HG03280 (cell line): ENCODE results near the gene TSHB.

ENCODE experiments used
- ATAC-seq: cut with Tn5 transposase; IDR thresholded peaks from one replicate; pipeline ENCODE4 v1.9.1; 2021; ENCODE audit warnings: mild to moderate bottlenecking, moderate library complexity; ENCODE audit not compliant: unreplicated experiment

TSHB gene

DNA sequence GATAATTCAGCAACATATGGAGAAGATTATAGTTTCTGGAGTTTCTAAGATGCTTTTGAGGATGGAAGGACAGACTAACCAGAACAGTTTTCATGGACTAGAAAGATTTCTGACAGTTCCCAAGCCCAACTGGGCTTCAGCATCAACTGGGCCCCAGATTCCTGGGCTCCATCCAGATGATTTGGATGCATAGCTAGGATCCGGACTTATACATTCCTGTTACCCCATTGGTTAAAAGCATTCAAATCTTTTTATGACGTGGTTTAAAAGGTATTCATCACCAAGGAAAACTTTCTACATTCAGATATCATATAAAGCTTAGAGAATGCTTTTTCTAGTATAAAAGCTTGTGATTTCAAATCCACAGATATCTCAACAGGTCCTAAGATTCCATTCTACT, 29.7 kb downstream of the TSHB start:
- no peak for ATAC-seq

DNA sequence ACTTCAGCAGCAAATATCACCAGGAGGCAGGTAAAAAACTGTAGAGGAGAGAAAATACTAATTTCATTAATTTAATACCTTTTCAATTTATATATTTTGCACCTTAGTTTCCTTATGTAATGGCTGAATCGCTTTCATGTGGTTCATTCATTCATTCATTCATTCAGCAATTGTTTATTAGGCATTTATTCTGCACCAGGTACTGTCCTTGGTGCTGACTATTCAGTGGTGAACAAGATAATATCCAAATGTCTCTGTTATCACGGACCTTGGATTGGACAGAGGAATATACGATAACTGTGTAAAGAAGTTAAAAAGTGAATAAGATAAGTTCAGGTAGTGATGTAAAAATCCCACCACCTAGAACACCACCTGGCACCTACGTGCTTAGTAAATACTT, 30.9 kb downstream of the TSHB start:
- no peak for ATAC-seq

DNA sequence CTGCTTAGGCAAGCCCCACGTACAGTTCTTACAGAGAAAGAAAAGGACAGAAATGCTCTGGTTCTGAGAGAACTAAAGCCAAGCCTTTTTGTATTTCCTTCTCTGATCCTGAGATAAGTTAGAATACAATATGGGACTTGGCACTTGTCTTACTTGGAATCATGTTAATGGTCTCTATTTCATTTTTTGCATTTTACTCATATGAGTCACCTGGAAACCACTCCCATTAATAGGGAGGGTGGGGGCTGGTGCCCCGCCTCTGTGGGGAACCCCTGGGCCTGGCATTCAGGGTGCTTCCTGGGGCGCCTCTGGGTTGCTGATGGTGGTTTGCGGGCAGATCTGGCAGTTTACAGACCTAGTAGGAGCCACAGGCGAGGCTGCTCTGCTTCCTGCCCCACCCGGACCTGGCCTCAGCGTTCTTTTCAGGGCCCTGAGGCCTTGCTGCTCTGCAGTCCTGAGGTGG, 32.9 kb downstream of the TSHB start:
- no peak for ATAC-seq

DNA sequence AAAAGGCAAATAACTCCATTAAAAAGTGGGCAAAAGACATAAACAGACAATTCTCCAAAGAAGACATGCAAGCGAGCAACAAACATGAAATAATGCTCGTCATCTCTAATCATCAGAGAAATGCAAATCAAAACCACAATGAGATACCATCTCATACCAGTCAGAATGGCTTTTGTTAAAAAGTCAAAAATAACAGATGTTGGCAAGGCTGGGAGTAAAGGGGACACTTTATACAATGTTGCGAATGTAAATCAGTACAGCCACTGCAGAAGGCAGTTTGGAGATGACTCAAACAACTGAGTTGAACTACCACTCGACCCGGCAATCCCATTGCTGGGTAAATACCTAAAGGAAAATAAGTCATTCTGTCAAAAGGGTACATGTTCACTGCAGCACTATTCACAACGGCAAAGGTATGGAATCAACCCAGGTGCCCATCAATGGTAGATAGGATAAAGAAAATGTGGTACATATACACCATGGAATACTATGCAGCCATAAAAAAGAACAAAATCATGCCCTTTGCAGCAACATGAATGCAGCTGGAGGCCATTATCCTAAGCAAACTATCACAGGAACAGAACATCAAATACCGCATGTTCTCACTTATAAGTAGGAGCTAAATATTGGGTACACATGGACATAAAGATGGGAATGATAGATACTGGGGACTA, 33.7 kb downstream of the TSHB start:
- ATAC-seq, result no peak

DNA sequence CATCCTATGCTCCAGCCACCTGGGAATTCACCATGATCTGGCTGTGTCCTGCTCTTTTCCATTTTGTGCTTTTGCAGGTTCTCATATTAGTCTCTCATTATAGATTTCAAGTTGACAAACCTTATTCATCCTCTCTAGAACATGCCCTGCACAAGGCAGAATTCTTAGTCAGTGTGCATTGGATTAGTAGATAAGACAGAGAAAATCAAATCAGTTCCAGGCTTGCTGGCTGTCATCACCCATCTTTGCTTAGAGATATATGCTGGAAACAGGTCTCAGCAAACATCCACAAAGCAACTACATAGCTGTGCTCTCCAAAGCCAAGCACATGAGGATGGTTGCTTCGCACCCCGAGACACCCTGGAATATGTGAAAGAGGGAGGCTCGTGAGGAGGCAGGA, 34.8 kb downstream of the TSHB start:
- no peak for ATAC-seq

DNA sequence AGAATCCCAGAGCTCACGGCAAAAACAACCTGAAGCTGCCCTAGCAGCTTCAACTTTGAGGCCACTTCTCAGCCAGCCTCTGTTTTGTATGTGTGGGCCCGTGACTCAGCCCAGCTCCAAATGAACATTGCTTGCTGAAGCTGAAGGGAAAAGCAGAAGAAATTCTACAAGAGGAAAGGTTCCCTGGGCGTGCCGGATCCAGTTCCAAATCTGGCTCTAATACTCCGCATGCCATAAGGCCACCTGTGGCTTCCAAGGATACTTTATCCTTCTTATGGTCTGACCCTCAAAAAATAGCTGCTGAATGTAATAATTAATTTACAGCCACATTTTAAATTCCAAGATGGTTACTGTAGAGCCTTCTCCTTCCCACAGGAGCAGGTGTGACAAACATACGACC, 35.4 kb downstream of the TSHB start:
- ATAC-seq, result no peak

DNA sequence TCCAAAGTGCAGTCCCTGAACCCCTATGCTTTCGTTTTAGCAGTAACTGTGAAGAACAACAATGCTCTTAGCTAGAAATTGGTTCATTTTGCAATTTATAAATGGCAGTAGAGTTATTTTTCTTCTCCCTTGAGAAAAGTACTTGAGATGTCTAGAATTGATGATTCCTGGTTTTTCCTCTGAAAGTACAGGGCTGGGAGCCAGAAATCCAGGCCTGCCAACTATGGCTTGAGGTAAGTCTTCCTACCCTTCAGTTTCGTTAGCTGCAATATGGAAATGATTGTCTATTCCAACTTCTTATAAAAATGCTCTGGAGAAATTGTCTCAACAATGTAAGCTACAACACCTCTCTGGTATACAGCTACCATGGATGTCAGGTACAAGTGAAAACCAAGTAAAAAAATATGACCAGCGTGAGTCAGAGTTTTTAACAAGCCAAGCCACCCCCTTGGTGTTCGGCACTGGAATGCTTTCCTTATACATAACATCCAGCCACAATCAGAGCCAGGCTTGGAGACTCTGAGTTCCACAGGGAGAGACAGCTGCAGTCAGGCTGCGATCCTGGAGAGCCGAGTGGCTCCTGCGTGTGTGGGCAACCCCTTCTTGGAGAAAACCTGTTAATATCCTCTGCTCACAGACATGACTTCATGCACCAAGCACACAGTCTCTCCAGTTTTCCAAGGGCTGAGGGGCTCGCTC, 37.7 kb downstream of the TSHB start:
- no peak for ATAC-seq

DNA sequence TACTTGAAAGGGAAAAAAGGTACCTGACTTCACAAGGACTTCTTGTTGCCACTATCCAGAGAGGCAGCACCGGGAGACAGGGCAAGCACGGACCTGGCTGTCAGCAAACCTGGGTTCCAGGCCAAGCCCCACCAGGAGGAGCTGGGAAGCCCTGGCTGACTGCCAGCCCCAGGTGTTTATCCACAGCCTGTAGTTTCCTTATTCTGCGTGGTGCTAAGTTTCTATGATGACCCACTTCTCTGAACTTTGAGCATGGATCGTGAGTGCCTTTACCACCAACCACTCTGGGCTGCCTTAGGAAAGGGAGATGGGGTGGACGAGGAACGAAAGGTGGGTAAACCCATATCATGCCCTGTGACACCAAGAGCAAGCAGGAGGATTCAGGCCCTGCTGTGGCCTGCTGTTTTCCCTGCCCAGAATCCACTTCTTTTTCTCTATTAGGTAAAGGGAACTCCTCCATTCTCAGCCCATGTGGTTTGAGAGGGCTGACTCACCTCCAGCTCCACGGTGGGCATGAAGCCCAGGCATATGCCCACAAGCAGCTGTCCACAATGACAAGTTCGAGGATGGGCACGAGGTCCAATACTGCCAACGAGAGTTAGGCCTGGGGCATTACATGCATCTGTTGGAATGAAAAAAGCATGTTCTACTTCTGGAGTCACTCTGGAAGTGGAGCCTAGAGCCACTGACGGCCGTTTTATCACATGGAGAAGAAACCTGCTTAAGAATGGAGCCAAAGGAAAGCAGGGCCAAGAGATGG, 39.4 kb downstream of the TSHB start:
- no peak for ATAC-seq

DNA sequence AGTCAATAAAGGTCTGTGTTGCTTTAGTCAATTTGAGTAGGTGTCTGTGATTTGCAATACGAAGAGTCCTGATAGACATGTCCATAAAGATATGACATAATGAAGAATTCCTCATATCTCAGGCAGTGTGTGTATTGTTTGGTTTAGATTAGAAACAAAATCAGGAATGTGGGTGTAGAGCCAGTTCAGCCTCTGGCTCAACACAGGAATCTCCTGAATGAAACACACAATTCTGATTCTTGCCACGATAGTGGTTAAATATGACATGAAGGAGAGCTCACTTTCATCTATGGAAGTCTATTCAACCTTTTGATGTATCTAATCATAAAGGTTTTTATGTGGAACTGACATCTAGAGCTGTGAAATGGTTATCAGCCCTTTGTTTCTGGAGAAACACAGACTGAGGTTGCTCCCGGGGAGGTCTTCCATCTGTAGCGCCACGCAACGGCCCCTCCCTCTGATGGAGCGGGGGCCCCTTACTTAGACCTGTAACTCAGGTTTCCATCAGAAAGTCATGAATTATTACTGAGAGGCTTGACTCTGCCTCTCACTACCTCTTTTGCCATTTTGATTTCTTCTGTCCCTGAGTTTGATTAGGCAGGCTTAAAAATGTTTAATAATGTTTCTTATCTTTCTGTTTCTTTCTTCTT, 40.2 kb downstream of the TSHB start:
- no peak for ATAC-seq

DNA sequence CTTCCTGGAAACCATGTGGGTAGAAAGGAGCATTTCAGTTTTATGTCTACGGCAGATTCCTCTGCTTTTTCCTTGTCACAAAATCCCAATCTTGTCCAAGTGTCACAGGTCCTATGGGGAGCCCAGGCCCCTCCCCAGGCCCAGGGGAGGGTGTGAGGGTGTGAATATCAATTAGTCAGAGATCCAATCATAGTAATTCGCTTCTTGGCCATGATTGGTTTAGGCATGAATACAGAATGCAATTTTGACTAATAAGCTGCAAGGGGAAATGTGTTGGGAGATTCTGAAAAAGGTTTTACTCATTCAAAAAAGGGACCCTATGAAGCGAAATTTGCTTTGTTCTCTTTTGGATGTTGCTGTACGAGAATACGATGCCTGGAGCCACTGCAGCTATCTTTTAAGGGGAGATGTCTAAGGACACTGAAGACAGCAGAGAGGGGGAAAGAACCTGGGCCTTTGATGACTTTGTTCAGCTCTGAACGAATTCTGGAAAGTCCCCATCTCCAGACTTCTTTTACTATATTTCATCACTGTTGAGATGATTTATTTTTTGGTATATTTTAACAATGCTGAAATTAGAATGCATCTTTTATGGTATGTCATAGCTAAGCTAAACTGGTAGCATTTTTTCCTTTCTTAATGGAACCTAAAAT, 41.5 kb downstream of the TSHB start:
- no peak for ATAC-seq

DNA sequence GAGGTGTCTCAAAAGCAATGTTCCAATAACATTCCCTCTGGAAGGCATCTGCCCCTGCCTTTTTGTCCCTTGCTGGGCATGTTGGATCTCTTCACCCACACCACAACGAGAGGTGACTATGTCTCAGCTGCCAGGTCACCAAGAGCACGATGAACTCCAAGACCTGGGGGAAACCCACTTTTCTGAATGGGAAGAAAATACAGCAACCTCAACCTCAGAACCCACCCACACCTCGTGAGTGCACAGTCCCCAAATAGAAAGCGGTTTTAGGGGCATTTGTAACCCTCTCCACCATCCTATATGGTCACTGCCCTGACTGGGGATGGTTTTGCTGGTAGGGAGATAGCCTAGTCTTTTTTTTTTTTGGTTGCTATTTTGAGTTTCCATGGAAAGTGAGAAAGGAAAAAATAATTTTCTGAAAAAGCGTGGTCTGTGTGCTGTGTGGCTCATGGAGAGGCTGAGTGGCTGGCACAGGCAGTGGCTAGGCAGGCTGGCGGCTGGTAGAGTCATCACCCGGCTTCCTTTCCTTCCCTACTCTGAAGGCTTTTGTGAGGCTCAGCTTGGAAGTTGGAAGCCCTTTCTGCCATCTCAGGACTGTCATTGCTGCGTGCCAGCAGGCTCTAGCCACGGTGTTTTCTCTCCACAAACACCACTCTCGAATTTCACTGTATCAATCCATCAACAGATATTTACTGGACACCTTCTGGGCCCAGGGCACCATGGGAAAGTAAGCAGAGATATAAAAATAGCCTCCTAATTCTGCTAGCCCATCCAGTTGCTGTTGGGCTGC, 43.9 kb downstream of the TSHB start:
- ATAC-seq, result no peak

DNA sequence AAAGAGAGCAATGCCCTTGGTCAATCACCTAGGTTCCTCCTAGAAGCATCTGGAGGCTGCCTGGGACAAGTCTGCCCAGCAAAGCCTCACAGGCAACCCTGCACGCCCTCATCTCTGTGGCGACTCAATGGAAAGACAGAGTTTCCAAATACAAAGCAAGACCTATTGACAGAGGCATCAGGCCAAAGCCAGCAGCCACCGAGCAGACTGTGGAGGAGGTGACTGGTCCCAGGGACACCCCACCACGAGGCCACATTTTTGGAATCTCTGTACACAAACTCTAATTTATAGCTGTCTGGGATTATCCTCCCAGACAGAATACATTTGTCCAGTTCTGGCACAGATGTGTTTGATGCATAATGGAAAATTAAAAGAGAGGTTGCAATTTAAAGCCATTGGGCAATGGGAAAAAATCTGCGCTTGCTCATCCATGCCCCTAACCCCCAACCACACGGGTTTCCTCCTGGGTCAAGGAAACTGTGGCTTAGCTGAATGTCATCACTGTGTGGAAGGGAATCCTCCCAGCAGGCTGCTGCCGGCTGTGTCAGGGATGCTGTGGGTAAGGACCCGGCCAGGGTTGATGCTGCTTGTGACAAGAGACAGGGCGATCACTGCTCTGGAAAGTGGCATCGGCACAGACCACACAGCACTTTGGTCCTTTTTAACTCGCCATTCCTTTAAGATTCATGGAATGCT, 45.4 kb downstream of the TSHB start:
- no peak for ATAC-seq

DNA sequence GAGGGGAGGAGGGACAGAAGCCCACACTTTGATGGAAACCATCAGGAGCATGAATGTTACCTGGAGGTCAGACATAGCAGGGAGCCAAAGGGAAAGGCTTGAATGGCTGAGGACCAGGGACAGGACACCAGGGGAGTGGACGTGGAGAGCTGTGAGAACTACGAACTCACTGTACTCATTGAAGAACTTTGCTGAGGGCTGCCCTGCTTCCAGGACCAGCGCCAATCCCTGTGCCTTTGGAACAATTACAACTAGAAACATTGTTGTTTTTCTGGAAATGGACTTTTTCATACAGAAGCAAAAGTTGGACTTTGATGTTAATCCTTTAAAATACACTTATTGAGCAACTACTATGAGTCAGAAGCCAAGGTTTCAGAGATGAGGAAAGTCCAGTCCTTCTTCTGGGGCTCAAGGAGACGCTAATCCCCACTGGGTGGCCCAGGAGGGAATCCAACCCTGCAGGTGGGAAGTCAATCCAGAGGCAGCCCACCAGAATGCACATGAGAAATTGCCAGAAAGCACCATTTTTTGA, 46.8 kb downstream of the TSHB start:
- no peak for ATAC-seq

DNA sequence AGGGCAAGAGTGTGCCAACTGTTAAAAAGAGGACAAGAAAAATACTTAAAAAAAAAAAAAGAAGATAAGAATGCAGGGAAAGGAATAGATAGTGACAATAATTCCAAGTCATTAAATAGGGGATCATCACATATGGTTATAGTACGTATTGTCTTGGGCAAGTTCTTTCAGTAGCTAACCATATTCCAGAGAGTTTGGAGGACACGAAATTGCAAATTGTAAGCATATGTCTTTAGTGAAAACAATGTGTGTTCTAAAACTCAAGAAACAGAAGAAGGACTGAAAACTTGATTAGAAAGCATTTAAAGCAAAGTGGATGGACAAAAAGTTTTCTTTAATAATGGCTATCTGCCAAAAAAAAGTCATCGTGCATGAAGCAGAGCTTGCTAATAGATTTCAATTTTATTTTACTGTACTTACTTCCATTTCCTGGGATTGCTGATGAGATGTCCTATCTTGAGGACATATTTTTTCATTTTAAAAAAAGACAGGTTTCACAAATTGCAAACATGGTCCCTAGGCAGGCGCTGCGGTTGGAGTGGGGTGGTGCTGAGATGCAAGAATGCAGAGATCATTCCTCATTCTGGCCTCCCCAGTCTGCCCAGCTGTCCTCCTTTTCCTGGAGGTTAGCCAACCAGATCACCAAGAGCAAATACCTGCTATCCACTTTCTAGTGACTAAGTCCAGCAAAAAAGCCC, 47.8 kb downstream of the TSHB start:
- no peak for ATAC-seq

DNA sequence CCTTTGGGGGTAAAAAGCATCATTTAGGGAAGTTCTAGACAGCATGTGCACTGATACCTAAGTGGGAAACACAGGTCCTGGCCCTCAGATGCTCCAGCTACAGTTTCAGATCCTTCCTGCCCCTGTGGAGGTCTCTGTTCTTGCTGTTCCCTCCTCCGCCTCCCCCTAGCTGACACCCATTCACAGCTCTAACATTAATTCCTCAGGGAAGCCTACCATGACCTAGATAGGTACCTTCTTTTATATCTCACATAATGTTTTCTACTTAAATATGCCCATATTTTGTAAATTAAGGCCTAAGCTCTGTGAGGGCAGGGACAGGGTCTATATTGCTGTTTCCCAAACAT, 48.3 kb downstream of the TSHB start:
- no peak for ATAC-seq

DNA sequence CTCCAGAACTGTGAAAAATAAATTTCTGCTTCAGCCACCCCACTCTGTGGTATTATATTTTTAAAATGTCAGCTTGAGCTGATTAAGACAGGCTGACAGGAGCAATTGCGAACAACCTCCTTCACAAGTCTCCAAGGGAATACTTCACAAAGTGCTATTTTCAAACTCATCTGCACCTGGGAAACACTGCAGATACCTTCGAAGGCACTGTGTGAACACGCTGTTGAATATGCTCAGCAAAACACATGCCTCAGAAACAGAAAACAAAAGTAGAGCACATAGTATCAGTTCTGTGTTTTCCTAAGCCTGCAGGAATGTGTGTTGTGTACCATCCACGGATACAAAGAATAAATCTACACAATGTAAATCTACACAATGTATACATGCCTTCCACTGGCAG, 49.1 kb downstream of the TSHB start:
- ATAC-seq, result no peak

DNA sequence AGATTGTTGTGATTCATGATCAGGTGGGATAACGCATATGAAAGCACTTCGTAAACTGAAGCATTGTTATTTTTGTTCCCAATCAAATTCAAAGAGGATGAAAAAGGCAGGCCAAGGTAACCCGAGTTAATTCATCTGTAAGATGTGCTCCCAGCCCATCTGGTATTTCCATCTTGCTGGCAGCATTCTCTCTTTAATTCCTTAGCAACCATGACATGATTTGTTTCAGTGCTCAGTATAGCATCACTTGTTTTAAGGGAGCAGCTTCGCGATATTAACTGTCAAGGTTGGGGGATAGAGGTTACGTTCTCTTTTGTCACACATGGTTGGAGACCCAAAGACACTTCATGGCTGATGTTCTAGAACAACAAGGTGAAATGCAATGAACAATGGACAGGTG, 53.3 kb downstream of the TSHB start:
- ATAC-seq, result no peak
